GM12878 (cell line): Measurements from ENCODE around the gene ZFHX2. TPM values are rescaled to one million over a fixed set of nuclear protein-coding genes. Genes with fewer than 3 reads are reported as not detected.

Experiments
- BHLHE40 ChIP-seq, 2 experiments: fragments of 450-650 bp in 1 of 2; IDR thresholded peaks; 2 replicates each; pipeline ENCODE4 v1.6.1; 2011 to 2017; ENCODE audit warnings: low read depth in 2 of 2, borderline replicate concordance in 1 of 2, improper control_type of control experiment in 1 of 2, low read length in 1 of 2, mild to moderate bottlenecking in 1 of 2
- CHD2 ChIP-seq: IDR thresholded peaks from 2 replicates; pipeline ENCODE4 v1.6.1; 2011; ENCODE audit warnings: low read depth, low read length, improper control_type of control experiment, borderline replicate concordance
- CHD4 ChIP-seq: fragments of 200-600 bp; sonication (generic); IDR thresholded peaks from 2 replicates; pipeline ENCODE4 v1.6.1; 2016; ENCODE audit warnings: mild to moderate bottlenecking
- DPF2 ChIP-seq: fragments of 450-650 bp; IDR thresholded peaks from 2 replicates; pipeline ENCODE4 v1.6.1; 2017; ENCODE audit warnings: mild to moderate bottlenecking
- FOXK2 ChIP-seq: fragments of 450-650 bp; IDR thresholded peaks from 2 replicates; pipeline ENCODE4 v1.6.1; 2017; ENCODE audit warnings: mild to moderate bottlenecking, moderate library complexity
- HDAC6 ChIP-seq: fragments of 200-600 bp; sonication (generic); IDR thresholded peaks from one replicate; pipeline ENCODE4 v1.8.0; 2017; ENCODE audit warnings: antibody characterized with exemption; ENCODE audit not compliant: unreplicated experiment
- KAT2A ChIP-seq: conservative IDR thresholded peaks from 2 replicates; pipeline ENCODE4 v1.6.1; 2011; ENCODE audit warnings: low read depth, low read length; ENCODE audit not compliant: control insufficient read depth
- MEF2A ChIP-seq: IDR thresholded peaks from 2 replicates; pipeline ENCODE4 v1.6.1; 2011; ENCODE audit warnings: low read depth, mild to moderate bottlenecking, low read length, moderate library complexity; ENCODE audit not compliant: insufficient read depth
- NR2F1 ChIP-seq: fragments of 450-650 bp; conservative IDR thresholded peaks from 2 replicates; pipeline ENCODE4 v1.6.1; 2017; ENCODE audit warnings: mild to moderate bottlenecking
- RB1 ChIP-seq: fragments of 450-650 bp; formaldehyde crosslinking; IDR thresholded peaks from 2 replicates; pipeline ENCODE4 v1.6.1; 2017; ENCODE audit warnings: mild to moderate bottlenecking, borderline replicate concordance
- SP1 ChIP-seq: IDR thresholded peaks from one replicate; pipeline ENCODE4 v1.6.1; 2011; ENCODE audit warnings: low read depth, low read length
- STAT1 ChIP-seq: fragments of 450-650 bp; conservative IDR thresholded peaks from 2 replicates; pipeline ENCODE4 v1.6.1; 2014; ENCODE audit warnings: antibody characterized with exemption, mild to moderate bottlenecking
- SUZ12 ChIP-seq: fragments of 200-600 bp; sonication (generic); IDR thresholded peaks from one replicate; pipeline ENCODE4 v1.6.1; 2018; ENCODE audit warnings: antibody characterized with exemption, mild to moderate bottlenecking; ENCODE audit not compliant: unreplicated experiment
- TCF3 ChIP-seq: IDR thresholded peaks from 2 replicates; pipeline ENCODE4 v1.6.1; 2012; ENCODE audit warnings: low read depth, mild to moderate bottlenecking, low read length, borderline replicate concordance; ENCODE audit not compliant: insufficient read depth
- YY1 ChIP-seq: IDR thresholded peaks from 2 replicates; pipeline ENCODE4 v1.6.1; 2011; ENCODE audit warnings: low read depth, mild to moderate bottlenecking, low read length
- ZNF217 ChIP-seq: fragments of 450-650 bp; IDR thresholded peaks from 2 replicates; pipeline ENCODE4 v1.6.1; 2017; ENCODE audit warnings: antibody characterized with exemption, mild to moderate bottlenecking
- polyA plus RNA-seq, 11 experiments: library from polyadenylated mRNA; depleted of rRNA in 4 of 11; unstranded in 6 of 11; stranded (reverse) in 5 of 11; fragments of >200 nt; fragmentation: Nextera tagmentation in 4 of 11; fragmentation: Illumina TruSeq in 1 of 11; extraction: Ambion mirVana in 4 of 11; extraction: Trizol in 1 of 11; gene quantifications; 1 replicate in 1 of 11; 2 replicates in 10 of 11; pipeline versions ENCODE4 v1.2.1 to v1.2.3, GENCODE V29; 2011 to 2016; ENCODE audit warnings: inconsistent platforms in 2 of 11, missing spikeins in 2 of 11, low read depth in 1 of 11
- total RNA-seq, 4 experiments: library from RNA; depleted of rRNA in 3 of 4; stranded (reverse); fragments of >200 nt in 3 of 4; fragmentation: Illumina TruSeq in 1 of 4; extraction: Trizol in 1 of 4; gene quantifications; 2 replicates each; pipeline versions ENCODE4 v1.2.1 to v1.2.3, GENCODE V29; 2013 to 2021
- TF ChIP-seq, protein P1 (sequence below): IDR thresholded peaks from 2 replicates; pipeline ENCODE4 v1.6.1; 2011; ENCODE audit warnings: borderline replicate concordance, low read depth, mild to moderate bottlenecking, moderate library complexity, low read length; ENCODE audit not compliant: insufficient read depth, poor library complexity, severe bottlenecking
- TF ChIP-seq, protein P2 (sequence below): fragments of 450-650 bp; IDR thresholded peaks from 2 replicates; pipeline ENCODE4 v1.6.1; 2018; ENCODE audit warnings: borderline replicate concordance, mild to moderate bottlenecking; ENCODE audit not compliant: partially characterized antibody
- TF ChIP-seq, protein P3 (sequence below): IDR thresholded peaks from 2 replicates; pipeline ENCODE4 v1.6.1; 2012; ENCODE audit warnings: low read depth, low read length, improper control_type of control experiment
- TF ChIP-seq, protein P4 (sequence below): fragments of 450-650 bp; IDR thresholded peaks from 2 replicates; pipeline ENCODE4 v1.6.1; 2016; ENCODE audit warnings: mild to moderate bottlenecking

Gene ZFHX2
- total and polyA plus RNA-seq, 10 of the 15 experiments (the other 5 are each of a cell fraction or from before 2014, with no cell fraction given), result 0.27 to 2.2 (median 0.55) TPM

DNA sequence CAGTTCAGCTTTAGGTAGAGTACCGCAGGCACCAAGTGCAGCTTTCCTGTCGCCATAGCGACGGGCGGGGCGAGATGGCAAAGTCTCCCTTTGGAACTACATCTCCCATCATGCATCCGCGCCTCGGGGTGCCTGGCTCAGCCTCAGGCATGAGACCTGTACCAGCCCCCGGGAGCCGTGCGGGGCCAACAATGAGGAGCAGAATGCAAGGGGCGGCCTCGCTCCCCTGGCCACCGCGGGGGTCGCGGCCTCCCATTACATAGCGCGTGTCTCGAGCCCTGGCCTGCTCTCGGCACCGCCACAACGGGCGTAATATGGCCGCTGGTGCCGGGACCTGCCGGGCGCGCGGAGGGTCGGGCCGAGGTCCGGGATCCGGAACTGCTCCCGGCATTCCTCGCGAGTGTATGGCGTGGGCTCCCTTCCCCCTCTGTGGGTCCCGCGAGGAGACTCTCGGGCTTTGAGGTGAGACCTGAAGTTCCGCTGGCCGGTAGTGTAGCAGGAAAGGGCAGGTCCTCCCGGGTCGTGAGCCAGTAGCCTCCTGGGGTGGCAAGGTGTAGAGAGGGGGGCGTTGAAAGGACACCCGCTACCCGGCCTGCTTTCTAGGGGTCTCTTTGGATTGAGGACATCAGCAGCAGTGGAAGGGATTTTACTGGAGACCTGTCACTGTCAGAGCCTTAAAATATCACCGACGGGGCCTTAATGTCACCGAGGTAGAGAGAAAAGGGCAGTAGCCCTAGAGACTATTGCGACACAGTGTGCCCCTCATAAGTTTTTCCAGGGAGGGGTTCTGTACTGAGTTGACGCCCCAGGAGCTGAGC lies 4.5 kb upstream of the ZFHX2 start, which contains the start of gene THTPA (continued):
- TF ChIP-seq, protein P1, sequence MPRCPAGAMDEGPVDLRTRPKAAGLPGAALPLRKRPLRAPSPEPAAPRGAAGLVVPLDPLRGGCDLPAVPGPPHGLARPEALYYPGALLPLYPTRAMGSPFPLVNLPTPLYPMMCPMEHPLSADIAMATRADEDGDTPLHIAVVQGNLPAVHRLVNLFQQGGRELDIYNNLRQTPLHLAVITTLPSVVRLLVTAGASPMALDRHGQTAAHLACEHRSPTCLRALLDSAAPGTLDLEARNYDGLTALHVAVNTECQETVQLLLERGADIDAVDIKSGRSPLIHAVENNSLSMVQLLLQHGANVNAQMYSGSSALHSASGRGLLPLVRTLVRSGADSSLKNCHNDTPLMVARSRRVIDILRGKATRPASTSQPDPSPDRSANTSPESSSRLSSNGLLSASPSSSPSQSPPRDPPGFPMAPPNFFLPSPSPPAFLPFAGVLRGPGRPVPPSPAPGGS, result peak; percentile 20
- TF ChIP-seq FOXK2 (no peak), NR2F1 (peak; percentile 71), CHD2 (peak; percentile 98), KAT2A (no peak), MEF2A (no peak), YY1 (peak; percentile 95), BHLHE40 (IDR thresholded peaks at IDR 0.05; ENCODE audit: borderline replicate concordance in 1 of 2, low read depth in 2 of 2, low read length in 1 of 2) (peak; percentile 39 to 78; a peak in 2 of 4 replicates), DPF2 (peak; percentile 29; the same call in 1 of the 2 replicates), RB1 (0 out of 2 replicates have a peak, but pooled peaks have one; percentile 36), ZNF217 (no peak), SP1 (no peak), SUZ12 (no peak), HDAC6 (no peak), CHD4 (no peak), STAT1 (peak; percentile 92; the same call in 1 of the 2 replicates), TCF3 (peak; percentile 46; the same call in 1 of the 2 replicates)
- TF ChIP-seq, protein P2, sequence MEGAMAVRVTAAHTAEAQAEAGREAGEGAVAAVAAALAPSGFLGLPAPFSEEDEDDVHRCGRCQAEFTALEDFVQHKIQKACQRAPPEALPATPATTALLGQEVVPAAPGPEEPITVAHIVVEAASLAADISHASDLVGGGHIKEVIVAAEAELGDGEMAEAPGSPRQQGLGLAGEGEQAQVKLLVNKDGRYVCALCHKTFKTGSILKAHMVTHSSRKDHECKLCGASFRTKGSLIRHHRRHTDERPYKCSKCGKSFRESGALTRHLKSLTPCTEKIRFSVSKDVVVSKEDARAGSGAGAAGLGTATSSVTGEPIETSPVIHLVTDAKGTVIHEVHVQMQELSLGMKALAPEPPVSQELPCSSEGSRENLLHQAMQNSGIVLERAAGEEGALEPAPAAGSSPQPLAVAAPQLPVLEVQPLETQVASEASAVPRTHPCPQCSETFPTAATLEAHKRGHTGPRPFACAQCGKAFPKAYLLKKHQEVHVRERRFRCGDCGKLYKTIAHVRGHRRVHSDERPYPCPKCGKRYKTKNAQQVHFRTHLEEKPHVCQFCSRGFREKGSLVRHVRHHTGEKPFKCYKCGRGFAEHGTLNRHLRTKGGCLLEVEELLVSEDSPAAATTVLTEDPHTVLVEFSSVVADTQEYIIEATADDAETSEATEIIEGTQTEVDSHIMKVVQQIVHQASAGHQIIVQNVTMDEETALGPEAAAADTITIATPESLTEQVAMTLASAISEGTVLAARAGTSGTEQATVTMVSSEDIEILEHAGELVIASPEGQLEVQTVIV, result peak; percentile 79
- TF ChIP-seq, protein P3, sequence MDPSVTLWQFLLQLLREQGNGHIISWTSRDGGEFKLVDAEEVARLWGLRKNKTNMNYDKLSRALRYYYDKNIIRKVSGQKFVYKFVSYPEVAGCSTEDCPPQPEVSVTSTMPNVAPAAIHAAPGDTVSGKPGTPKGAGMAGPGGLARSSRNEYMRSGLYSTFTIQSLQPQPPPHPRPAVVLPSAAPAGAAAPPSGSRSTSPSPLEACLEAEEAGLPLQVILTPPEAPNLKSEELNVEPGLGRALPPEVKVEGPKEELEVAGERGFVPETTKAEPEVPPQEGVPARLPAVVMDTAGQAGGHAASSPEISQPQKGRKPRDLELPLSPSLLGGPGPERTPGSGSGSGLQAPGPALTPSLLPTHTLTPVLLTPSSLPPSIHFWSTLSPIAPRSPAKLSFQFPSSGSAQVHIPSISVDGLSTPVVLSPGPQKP, result peak; percentile 75
- TF ChIP-seq, protein P4, sequence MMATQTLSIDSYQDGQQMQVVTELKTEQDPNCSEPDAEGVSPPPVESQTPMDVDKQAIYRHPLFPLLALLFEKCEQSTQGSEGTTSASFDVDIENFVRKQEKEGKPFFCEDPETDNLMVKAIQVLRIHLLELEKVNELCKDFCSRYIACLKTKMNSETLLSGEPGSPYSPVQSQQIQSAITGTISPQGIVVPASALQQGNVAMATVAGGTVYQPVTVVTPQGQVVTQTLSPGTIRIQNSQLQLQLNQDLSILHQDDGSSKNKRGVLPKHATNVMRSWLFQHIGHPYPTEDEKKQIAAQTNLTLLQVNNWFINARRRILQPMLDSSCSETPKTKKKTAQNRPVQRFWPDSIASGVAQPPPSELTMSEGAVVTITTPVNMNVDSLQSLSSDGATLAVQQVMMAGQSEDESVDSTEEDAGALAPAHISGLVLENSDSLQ, result 0 out of 2 replicates have a peak, but pooled peaks have one; percentile 4
